ENCODE data around the gene CHRNA1.

Gene CHRNA1

GRCh38 chr2:174749793-174750192 is 14.5 kb downstream of the CHRNA1 start:
- DNase-seq = no peak
- Histone ChIP-seq H3K18ac (ENCODE audit: low read depth in 1 of 2, low read length in 2 of 2) (no peak overlapping the region), H2AFZ (ENCODE audit: low read depth, low read length) (no peak overlapping the region), H3K36me3 (ENCODE audit: control insufficient read depth in 1 of 2, insufficient read depth in 2 of 2, low read depth in 1 of 2, low read length in 2 of 2) (no peaks in the 10 kb centered on the region), H2BK15ac (ENCODE audit: low read depth, poor library complexity, severe bottlenecking) (no peak overlapping the region), H3K14ac (ENCODE audit: low read length in 2 of 2) (no peak overlapping the region), H3K9ac (ENCODE audit: low read length) (no peak overlapping the region), H4K91ac (ENCODE audit: low read length) (no peak overlapping the region), H3K4me1 (ENCODE audit: control insufficient read depth, insufficient read depth, low read depth, low read length) (peaks cover 9% of the 10 kb centered on the region), H3K9me3 (ENCODE audit: control insufficient read depth, low read length) (no peaks in the 10 kb centered on the region), H2BK12ac (ENCODE audit: low read length in 2 of 2) (no peak overlapping the region), H3K79me1 (replicated peaks; ENCODE audit: low read length, poor library complexity, severe bottlenecking) (no peaks in the 10 kb centered on the region), H2BK5ac (ENCODE audit: low read depth, low read length, poor library complexity, severe bottlenecking) (no peak overlapping the region), H4K8ac (ENCODE audit: low read length) (no peak overlapping the region), H2BK120ac (ENCODE audit: low read depth, low read length) (no peak overlapping the region), H3K4me2 (ENCODE audit: low read length, poor library complexity, severe bottlenecking) (no peak overlapping the region), H3K4me3 (ENCODE audit: insufficient read depth in 1 of 2, low read depth in 1 of 2, low read length in 2 of 2) (no peak overlapping the region), H2AK5ac (ENCODE audit: low read length, severe bottlenecking) (no peak overlapping the region), H3K27me3 (ENCODE audit: control insufficient read depth in 1 of 2, insufficient read depth in 1 of 2, low read length in 2 of 2) (peaks cover 0 to 45% of the 10 kb centered on the region in 2 experiments), H3K27ac (ENCODE audit: low read length, poor library complexity, severe bottlenecking) (no peak overlapping the region), H3K4ac (ENCODE audit: low read depth in 1 of 2, low read length in 2 of 2) (no peak overlapping the region), H3K23ac (ENCODE audit: low read length in 2 of 2) (no peak overlapping the region)
- WGBS = 90% methylated on average over 8 of the region's 8 CpGs

DNA sequence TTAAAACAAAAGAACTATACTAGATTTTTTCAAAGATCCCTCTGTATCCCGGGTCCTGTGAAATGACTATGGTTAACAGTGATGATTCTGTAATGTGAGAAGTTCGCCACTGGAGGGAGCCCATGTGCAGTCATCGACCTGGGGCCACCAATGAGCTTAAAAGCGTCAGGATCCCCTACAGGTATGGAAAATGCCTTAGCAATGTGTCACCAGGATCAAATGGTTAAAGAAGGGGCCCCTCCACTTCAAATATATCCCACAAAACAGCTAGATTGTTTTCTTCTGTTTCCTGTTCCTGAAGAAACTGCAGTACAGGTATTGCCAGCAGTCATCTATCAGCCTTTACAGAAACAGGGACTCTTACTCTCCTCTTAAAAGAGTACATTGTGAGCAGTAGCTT is 15.3 kb downstream of the CHRNA1 start:
- H3K36me3 ChIP-seq (ENCODE audit: control insufficient read depth in 1 of 2, insufficient read depth in 2 of 2, low read depth in 1 of 2, low read length in 2 of 2) = no peaks in the 10 kb centered on the region
- DNase-seq = peak; percentile 63
- H2BK12ac ChIP-seq (ENCODE audit: low read length in 2 of 2) = no peak overlapping the region
- H3K9ac ChIP-seq (ENCODE audit: low read length) = no peak overlapping the region
- H3K4me2 ChIP-seq (ENCODE audit: low read length, poor library complexity, severe bottlenecking) = no peak overlapping the region
- no peak overlapping the region for H2AFZ ChIP-seq (ENCODE audit: low read depth, low read length)
- H3K9me3 ChIP-seq (ENCODE audit: control insufficient read depth, low read length) = no peaks in the 10 kb centered on the region
- H3K4ac ChIP-seq (ENCODE audit: low read depth in 1 of 2, low read length in 2 of 2) = no peak overlapping the region
- no peak overlapping the region for H2BK15ac ChIP-seq (ENCODE audit: low read depth, poor library complexity, severe bottlenecking)
- no peak overlapping the region for H3K18ac ChIP-seq (ENCODE audit: low read depth in 1 of 2, low read length in 2 of 2)
- no peak overlapping the region for H3K14ac ChIP-seq (ENCODE audit: low read length in 2 of 2)
- 8% methylated on average over 4 of the region's 4 CpGs for WGBS
- H2AK5ac ChIP-seq (ENCODE audit: low read length, severe bottlenecking) = no peak overlapping the region
- no peak overlapping the region for H4K8ac ChIP-seq (ENCODE audit: low read length)
- no peak overlapping the region for H2BK5ac ChIP-seq (ENCODE audit: low read depth, low read length, poor library complexity, severe bottlenecking)
- no peaks in the 10 kb centered on the region for H3K79me1 ChIP-seq (replicated peaks; ENCODE audit: low read length, poor library complexity, severe bottlenecking)
- H3K27me3 ChIP-seq (ENCODE audit: control insufficient read depth in 1 of 2, insufficient read depth in 1 of 2, low read length in 2 of 2) = peaks cover 0 to 42% of the 10 kb centered on the region in 2 experiments
- no peak overlapping the region for H3K23ac ChIP-seq (ENCODE audit: low read length in 2 of 2)
- no peak overlapping the region for H3K27ac ChIP-seq (ENCODE audit: low read length, poor library complexity, severe bottlenecking)
- H4K91ac ChIP-seq (ENCODE audit: low read length) = no peak overlapping the region
- H2BK120ac ChIP-seq (ENCODE audit: low read depth, low read length) = no peak overlapping the region
- no peak overlapping the region for H3K4me3 ChIP-seq (ENCODE audit: insufficient read depth in 1 of 2, low read depth in 1 of 2, low read length in 2 of 2)
- peaks cover 10% of the 10 kb centered on the region for H3K4me1 ChIP-seq (ENCODE audit: control insufficient read depth, insufficient read depth, low read depth, low read length)

- no peaks in the 10 kb centered on the region for H3K79me1 ChIP-seq (replicated peaks; ENCODE audit: low read length, poor library complexity, severe bottlenecking)
- H3K4me1 ChIP-seq (ENCODE audit: control insufficient read depth, insufficient read depth, low read depth, low read length) = peaks cover 1% of the 10 kb centered on the region
- H3K9ac ChIP-seq (ENCODE audit: low read length) = no peak overlapping the region
- no peak overlapping the region for H2BK120ac ChIP-seq (ENCODE audit: low read depth, low read length)
- no peak overlapping the region for H2BK15ac ChIP-seq (ENCODE audit: low read depth, poor library complexity, severe bottlenecking)
- no peak overlapping the region for H2AK5ac ChIP-seq (ENCODE audit: low read length, severe bottlenecking)
- H3K27me3 ChIP-seq (ENCODE audit: control insufficient read depth in 1 of 2, insufficient read depth in 1 of 2, low read length in 2 of 2) = peaks cover 3 to 58% of the 10 kb centered on the region in 2 experiments
- no peak overlapping the region for H3K4ac ChIP-seq (ENCODE audit: low read depth in 1 of 2, low read length in 2 of 2)
- no peak overlapping the region for H3K18ac ChIP-seq (ENCODE audit: low read depth in 1 of 2, low read length in 2 of 2)
- no peak overlapping the region for H2BK5ac ChIP-seq (ENCODE audit: low read depth, low read length, poor library complexity, severe bottlenecking)
- no peaks in the 10 kb centered on the region for H3K36me3 ChIP-seq (ENCODE audit: control insufficient read depth in 1 of 2, insufficient read depth in 2 of 2, low read depth in 1 of 2, low read length in 2 of 2)
- no peak overlapping the region for H4K91ac ChIP-seq (ENCODE audit: low read length)
- H3K9me3 ChIP-seq (ENCODE audit: control insufficient read depth, low read length) = no peaks in the 10 kb centered on the region
- no peak overlapping the region for H3K23ac ChIP-seq (ENCODE audit: low read length in 2 of 2)
- no peak overlapping the region for H2AFZ ChIP-seq (ENCODE audit: low read depth, low read length)
- H2BK12ac ChIP-seq (ENCODE audit: low read length in 2 of 2) = no peak overlapping the region
- no peak for DNase-seq
- no peak overlapping the region for H4K8ac ChIP-seq (ENCODE audit: low read length)
- no peak overlapping the region for H3K27ac ChIP-seq (ENCODE audit: low read length, poor library complexity, severe bottlenecking)
- H3K14ac ChIP-seq (ENCODE audit: low read length in 2 of 2) = no peak overlapping the region
- 89% methylated on average over 5 of the region's 5 CpGs for WGBS
- no peak overlapping the region for H3K4me2 ChIP-seq (ENCODE audit: low read length, poor library complexity, severe bottlenecking)
- H3K4me3 ChIP-seq (ENCODE audit: insufficient read depth in 1 of 2, low read depth in 1 of 2, low read length in 2 of 2) = no peak overlapping the region
Measured at GRCh38 chr2:174745142-174745541, 19.1 kb downstream of the CHRNA1 start.

GRCh38 chr2:174744111-174744510 is 20.2 kb downstream of the CHRNA1 start:
- H4K91ac ChIP-seq (ENCODE audit: low read length) = no peak overlapping the region
- no peak overlapping the region for H3K18ac ChIP-seq (ENCODE audit: low read depth in 1 of 2, low read length in 2 of 2)
- no peak overlapping the region for H3K27ac ChIP-seq (ENCODE audit: low read length, poor library complexity, severe bottlenecking)
- peaks cover 1% of the 10 kb centered on the region for H3K4me1 ChIP-seq (ENCODE audit: control insufficient read depth, insufficient read depth, low read depth, low read length)
- WGBS = 91% methylated on average over 2 of the region's 2 CpGs
- H2BK12ac ChIP-seq (ENCODE audit: low read length in 2 of 2) = no peak overlapping the region
- H2AFZ ChIP-seq (ENCODE audit: low read depth, low read length) = no peak overlapping the region
- H2BK120ac ChIP-seq (ENCODE audit: low read depth, low read length) = no peak overlapping the region
- no peak for DNase-seq
- H3K9ac ChIP-seq (ENCODE audit: low read length) = no peak overlapping the region
- H2AK5ac ChIP-seq (ENCODE audit: low read length, severe bottlenecking) = no peak overlapping the region
- no peak overlapping the region for H2BK5ac ChIP-seq (ENCODE audit: low read depth, low read length, poor library complexity, severe bottlenecking)
- no peaks in the 10 kb centered on the region for H3K36me3 ChIP-seq (ENCODE audit: control insufficient read depth in 1 of 2, insufficient read depth in 2 of 2, low read depth in 1 of 2, low read length in 2 of 2)
- H4K8ac ChIP-seq (ENCODE audit: low read length) = no peak overlapping the region
- H3K4ac ChIP-seq (ENCODE audit: low read depth in 1 of 2, low read length in 2 of 2) = no peak overlapping the region
- no peak overlapping the region for H2BK15ac ChIP-seq (ENCODE audit: low read depth, poor library complexity, severe bottlenecking)
- no peak overlapping the region for H3K14ac ChIP-seq (ENCODE audit: low read length in 2 of 2)
- H3K4me2 ChIP-seq (ENCODE audit: low read length, poor library complexity, severe bottlenecking) = no peak overlapping the region
- peaks cover 6 to 52% of the 10 kb centered on the region in 2 experiments for H3K27me3 ChIP-seq (ENCODE audit: control insufficient read depth in 1 of 2, insufficient read depth in 1 of 2, low read length in 2 of 2)
- H3K23ac ChIP-seq (ENCODE audit: low read length in 2 of 2) = no peak overlapping the region
- no peaks in the 10 kb centered on the region for H3K79me1 ChIP-seq (replicated peaks; ENCODE audit: low read length, poor library complexity, severe bottlenecking)
- no peak overlapping the region for H3K4me3 ChIP-seq (ENCODE audit: insufficient read depth in 1 of 2, low read depth in 1 of 2, low read length in 2 of 2)
- no peaks in the 10 kb centered on the region for H3K9me3 ChIP-seq (ENCODE audit: control insufficient read depth, low read length)
